ENCODE results near the gene ROBO1. TPM values are rescaled to one million over a fixed set of nuclear protein-coding genes. Genes with fewer than 3 reads are reported as not detected.

Gene ROBO1
- total and polyA plus RNA-seq, 2 of the 8 experiments (the other 6 are each of a cell fraction or from before 2014, with no cell fraction given): 51.4 to 91.0 TPM

DNA sequence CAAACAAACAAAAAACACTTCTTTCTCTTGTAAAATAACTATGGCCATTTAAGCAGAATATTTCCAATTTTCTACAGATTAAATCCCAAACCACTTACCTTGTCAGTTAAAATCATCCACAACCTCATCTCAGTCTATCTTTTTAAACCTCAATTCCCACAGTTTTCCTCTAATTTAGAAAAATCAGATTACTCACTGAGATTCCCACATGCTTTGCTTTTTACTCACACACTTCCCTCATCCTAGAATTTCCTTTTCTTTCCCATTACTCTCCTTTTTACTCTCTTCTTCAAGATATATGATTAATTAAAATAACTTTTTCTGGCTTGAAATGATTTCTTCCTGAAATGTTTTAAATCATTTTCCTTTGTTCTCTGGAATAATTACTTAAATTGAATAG lies 790.7 kb downstream of the ROBO1 start (continued):
- TF ChIP-seq BACH1 (IDR thresholded peaks at IDR 0.05; ENCODE audit: low read length) (no peak), RFX5 (IDR thresholded peaks at IDR 0.05; ENCODE audit: borderline replicate concordance, low read depth, low read length) (no peak)
